Activated CD4-positive, alpha-beta T cell treated with anti-CD3 and anti-CD28 coated beads, Interleukin-10, Interleukin-2, amounts not matched to agents 100 ng/mL and 50 ng/mL, durations not matched to agents 16 hours and 8 hours (primary cell): Measurements from ENCODE around the gene PDCD2L.
"Not testable (repeated sequence)": the region's sequence is repeated elsewhere in the genome, so short reads cannot be mapped to it uniquely, and the experiment has no call there.

Experiments used
- DNase-seq: peaks from one replicate; pipeline ENCODE4 v3.0.0-alpha.2; 2020

The PDCD2L gene

DNA sequence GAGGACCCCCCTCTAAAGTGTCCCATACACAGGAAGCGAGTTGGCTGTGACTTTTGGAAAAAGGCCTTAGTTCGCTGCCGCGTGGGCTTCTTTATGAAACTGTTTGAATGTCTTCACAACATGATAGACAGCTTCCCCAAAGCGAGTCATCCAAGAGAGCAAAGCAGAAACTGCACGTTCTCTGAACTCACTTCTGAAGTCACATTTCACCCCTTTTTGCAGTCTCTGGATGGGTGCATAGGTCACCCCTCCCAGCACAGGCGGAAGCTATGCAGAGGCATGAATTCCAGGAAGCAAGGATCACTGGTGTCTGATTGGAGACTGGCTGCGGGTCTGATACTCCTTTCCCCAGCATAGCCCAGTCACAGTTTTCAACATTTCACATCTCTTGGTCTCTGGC is 28.6 kb upstream of the PDCD2L start:
- no peak for DNase-seq

DNA sequence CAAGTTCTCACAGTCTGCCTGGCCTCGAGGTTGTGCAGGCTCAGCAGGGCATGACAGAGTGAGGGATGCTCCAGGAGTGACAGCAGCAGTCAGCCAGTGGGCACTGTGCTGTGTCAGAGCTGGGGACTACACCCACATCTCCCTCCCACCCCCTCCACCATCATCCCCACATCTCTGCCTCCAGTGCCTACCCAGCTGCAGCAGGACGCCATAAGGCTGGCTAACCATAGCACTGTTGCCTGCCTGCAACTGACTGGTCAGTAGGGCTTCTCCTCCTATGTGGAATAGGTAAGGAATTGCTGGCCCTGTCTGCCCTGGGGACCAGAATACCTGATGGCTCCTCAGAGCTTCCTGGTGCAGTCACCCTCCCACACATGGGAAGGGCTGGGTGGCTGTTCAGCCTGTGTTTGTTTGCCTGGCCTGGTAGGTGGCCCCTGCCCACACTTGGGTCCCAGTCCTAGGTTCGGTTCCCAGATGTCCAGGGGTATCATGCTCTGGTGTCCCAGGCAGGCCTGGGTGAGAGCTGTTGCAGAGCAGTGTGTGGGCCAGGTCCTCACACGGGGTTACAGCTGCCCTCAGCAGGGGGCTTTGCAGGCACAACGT is 23.5 kb upstream of the PDCD2L start:
- DNase-seq: no peak

DNA sequence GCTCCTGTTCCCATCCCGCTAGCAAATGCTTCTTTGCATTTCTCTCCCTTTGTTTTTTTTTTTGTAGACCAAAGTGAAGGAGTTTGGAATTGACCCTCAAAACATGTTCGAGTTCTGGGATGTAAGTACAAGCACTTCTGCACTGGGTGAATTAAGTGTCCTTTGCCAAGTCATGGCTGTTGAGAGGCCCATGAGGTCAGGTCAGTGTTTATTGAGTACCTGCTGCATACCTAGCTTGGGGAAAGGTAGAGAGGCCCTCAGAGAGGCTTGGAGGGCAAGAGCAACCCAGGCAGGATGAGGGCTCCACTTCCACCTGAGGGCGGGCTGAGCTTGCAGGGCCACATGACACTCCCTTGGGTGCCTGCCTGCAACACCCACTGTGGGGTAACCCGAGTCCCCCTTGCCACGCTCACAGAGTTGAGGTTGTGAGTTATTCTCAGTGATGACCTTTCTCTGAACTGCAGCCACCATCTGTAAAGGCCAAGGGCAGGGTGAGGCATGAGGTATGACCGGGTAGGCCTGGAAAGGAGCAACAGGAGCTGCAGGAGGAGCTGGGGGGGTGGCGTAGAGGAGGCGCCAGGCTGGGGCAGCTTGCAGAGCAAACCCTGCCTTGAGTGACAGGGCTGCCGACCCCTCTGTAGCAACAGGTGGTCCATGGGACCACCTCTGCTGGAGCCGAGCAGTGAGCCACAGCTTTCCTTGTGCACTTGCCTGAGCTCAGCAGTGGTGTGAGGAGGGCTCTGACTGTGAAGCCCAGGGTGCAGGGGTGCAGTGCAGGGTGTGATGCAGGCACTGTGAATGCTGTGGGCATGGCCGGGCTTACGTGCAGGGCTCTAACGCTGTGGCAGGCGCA is 22.6 kb upstream of the PDCD2L start:
- no peak for DNase-seq

- DNase-seq: no peak
Observed at GRCh38 chr19:34382471-34382870, 21.7 kb upstream of the PDCD2L start.

DNA sequence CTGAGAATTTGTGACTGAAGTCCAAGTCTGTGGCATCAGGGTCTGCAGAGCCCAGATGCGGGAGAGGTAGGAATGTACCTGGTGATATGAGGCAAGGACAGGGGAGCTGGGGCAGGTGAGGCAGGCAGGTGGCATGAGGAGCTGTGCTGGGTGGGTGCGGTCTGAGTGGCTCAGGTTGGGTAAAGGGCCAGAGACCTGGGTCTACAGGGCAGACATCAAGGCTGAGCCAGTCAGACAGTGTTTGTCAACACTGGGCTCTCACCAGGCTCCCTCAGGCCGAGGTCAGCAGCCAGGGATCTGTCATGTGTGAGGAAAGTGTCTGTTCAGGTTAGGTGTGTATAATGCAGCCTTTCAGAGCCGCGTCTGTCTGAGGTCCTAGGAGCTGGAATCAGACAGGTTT is 20.6 kb upstream of the PDCD2L start:
- DNase-seq: no peak

- no peak for DNase-seq
Observed at GRCh38 chr19:34386645-34387445, 17.4 kb upstream of the PDCD2L start.

DNA sequence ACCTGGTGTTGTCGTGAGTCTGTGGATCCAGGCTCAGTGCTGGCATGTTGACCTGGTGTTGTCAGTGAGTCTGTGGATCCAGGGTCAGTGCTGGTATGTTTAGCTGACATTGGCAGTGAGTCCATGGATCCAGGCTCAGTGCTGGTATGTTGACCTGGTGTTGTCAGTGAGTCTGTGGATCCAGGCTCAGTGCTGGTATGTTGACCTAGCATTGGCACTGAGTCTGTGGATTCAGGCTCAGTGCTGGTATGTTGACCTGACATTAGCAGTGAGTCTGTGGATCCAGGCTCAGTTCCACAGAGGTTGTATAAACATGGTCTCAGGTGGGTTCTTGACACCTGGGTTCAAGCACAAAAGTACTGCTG is 16.8 kb upstream of the PDCD2L start:
- DNase-seq: no peak

DNA sequence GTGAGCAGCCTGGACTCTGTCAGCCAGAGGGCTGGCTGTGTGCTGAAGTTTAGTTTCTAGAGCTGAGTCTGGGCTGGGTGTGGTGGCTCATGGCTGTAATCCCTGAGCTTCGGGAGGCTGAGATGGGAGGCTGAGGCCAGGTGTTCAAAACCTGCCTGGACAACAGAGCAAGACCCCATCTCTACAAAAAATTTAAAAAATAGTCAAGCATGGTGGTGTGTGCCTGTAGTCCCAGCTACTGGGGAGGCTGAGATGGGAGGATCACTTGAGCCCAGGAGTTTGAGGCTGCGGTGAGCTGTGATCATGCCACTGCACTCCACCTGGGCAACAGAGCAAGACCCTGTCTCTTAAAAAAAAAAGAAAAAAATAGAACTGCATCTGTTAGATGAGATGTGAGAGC is 15.5 kb upstream of the PDCD2L start:
- not testable (repeated sequence) for DNase-seq

DNA sequence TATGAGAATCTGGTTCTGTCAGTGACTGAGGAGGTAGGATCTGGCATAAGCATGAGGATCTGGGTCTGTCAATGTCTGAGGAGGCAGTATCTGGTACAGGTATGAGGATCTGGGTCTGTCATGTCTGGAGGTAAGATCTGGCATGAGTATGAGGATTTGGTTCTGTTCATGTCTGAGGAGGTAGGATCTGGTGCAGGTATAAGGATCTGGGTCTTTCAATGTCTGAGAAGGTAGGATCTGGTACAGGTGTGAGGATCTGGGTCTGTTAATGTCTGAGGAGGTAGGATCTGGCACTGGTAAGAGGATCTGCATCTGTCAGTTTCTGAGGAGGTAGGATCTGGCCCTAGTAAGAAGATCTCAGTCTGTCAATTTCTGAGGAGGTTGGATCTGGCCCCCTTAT is 12.4 kb upstream of the PDCD2L start:
- DNase-seq: no peak

DNA sequence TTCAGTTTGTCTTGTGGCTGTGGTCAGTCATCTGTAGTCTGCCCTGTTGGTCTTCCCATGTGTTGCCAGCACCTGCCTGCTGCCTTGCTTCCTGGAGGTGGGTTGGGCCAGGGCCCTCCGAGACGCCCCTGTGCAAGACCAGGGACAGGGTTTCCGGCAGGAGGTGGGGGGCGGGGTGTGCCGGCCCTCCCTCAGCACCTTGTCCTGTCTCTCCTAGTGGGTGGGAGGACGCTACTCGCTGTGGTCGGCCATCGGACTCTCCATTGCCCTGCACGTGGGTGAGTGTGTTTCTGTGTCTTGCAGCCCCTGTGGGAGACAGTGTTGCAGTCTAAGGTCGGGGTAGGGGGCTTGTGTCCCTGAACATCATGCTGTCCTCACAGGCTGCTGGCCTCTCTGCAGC is 11.2 kb upstream of the PDCD2L start:
- DNase-seq: no peak

DNA sequence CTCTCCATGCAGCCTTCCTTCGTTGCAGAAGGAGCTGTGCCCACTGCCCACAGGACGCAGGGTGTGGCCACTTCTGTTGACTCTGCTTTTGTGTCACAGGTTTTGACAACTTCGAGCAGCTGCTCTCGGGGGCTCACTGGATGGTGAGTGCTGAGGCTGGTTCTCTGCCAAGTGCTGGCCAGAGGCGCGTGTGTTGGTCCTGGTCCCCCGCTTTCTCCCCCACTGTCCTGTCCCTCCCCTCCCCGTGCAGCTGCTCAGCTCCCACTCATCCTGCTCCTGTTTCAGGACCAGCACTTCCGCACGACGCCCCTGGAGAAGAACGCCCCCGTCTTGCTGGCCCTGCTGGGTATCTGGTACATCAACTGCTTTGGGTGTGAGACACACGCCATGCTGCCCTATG is 10.6 kb upstream of the PDCD2L start:
- DNase-seq: no peak

DNA sequence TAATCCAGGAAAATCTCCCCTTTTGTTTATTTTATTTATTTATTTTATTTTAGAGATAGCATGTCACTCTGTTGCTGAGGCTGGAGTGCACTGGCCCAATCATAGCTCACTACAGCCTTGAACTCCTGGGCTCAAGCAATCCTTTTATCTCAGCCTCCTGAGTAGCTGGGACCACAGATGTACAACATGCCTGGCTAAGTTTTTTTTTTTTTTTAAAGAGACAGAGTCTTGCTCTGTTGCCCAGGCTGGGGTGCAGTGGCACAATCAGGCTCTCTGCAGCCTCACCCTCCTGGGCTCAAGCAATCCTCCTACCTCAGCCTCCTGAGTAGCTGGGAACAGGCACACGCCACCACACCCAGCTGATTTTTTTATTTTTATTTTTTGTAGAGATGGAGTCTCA is 6.3 kb upstream of the PDCD2L start:
- no peak for DNase-seq

GRCh38 chr19:34399886-34400285 is 4.3 kb upstream of the PDCD2L start:
- DNase-seq: no peak

- DNase-seq: not testable (repeated sequence)
Observed at GRCh38 chr19:34400844-34401243, 3.4 kb upstream of the PDCD2L start.

DNA sequence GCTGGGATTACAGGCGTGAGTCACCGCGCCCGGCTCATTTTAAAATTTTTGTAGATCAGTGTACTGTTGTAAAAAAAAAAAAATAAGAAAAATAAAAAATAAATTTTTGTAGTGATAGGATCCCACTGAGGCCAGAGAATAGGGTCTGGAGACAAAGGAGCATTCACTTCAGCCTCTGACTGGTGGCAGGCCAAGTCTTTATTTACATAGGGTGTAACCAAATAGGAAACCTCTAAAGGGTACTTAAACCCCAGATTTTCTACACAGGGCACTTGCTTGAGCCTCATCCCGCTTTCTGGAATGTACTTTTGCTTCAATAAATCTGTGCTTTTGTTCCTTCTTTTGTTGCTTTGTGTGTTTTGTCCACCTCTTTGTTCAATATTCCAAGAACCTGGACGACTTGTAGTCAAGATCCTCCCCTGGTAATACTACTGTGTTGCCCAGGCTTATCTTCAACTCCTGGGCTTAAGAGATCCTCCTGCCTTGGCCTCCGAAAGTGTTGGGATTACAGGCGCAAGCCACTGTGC is 2.1 kb upstream of the PDCD2L start:
- no peak for DNase-seq

DNA sequence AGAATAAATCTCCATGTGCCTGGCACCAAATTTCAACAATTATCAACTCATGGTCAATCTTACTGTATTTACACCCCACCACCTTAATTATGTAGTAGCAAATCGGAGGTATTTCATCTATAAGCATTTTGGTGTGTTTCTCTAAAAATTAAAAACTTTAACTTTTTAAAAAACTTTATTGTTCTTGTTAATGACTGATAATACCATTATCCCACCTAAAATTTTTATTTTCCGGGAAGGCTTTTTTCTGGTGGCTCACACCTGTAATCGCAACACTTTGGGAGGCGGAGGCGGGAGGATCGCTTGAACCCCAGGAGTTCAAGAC is 453 bp upstream of the PDCD2L start:
- no peak for DNase-seq

DNA sequence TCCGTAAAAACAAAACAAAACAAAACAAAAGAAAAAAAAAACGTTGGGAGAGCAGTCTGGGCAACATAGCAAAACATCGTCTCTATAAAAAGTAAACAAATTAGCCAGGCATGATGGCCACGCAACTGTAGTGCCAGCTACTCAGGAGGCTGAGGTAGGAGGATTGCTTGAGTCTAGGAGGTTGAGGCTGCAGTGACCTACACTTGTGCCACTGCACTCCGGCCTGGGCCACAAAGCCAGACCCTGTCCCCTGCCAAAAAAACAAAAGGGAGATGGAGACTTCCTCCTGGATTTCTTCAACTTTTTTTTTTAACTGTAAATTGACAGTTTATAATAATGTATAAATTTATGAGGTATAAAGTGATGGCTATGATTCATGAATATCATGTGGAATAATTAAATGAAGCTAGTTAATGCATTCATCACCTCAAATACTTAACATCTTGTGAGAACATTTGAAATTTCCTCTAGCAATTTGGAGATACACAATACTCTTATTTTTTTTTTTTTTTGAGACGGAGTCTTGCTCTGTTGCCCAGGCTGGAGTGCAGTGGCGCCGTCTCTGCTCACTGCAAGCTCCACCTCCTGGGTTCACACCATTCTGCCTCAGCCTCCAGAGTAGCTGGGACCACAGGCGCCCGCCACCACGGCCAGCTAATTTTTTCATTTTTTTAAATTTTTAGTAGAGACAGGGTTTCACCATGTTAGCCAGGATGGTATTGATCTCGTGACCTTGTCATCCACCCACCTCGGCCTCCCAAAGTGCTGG is 1.9 kb downstream of the PDCD2L start:
- no peak for DNase-seq

DNA sequence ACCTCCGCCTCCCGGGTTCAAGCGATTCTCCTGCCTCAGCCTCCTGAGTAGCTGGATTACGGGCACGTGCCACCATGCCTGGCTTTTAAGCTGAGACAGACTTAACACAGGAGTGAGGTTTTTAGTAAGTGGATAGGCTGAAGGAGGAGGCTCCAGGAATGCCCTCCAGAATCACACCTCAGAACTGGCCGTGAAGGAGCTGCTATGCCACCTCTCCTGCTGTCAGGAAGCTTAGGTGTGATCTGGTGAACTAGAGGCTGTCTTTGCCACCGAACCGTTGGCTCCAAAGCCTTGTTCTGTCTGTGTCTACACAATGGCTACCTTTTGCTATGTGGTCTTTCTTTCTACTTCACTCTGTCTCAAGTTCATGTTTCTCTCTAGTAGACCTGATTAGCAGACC is 4.2 kb downstream of the PDCD2L start:
- no peak for DNase-seq

GRCh38 chr19:34409189-34410164 is 5.3 kb downstream of the PDCD2L start:
- DNase-seq: no peak

- DNase-seq: no peak
Observed at GRCh38 chr19:34411216-34411615, 7.0 kb downstream of the PDCD2L start.

GRCh38 chr19:34416021-34416545 is 11.9 kb downstream of the PDCD2L start:
- no peak for DNase-seq

DNA sequence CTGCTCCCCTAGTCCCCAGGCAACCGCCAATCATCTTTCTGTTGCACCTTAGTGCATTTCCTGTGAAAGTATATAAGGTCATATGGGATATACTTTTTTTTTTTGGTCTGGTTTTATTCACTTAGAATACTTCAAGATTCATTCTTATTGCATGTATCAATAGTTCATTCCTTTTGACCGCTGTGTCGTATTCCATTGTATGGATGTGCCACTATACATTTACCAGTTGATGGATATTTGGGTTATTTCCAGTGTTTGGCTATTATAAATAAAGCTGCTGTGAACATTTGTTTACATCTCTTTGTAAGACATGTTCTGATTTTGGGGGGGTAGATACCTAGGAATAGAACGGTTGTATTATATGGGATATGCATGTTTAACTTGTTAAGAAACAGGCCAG is 14.1 kb downstream of the PDCD2L start:
- no peak for DNase-seq
